GM21447 (cell line): ENCODE data around the gene PIP4P1.
"Not testable (repeated sequence)": the region's sequence is repeated elsewhere in the genome, so short reads cannot be mapped to it uniquely, and the experiment has no call there.

Experiments used
- ATAC-seq: cut with Tn5 transposase; IDR thresholded peaks from one replicate; pipeline ENCODE4 v1.9.1; 2021; ENCODE audit not compliant: unreplicated experiment

The PIP4P1 gene

GRCh38 chr14:20477211-20477876 lies 16.1 kb upstream of the PIP4P1 start:
- ATAC-seq, result no peak

GRCh38 chr14:20476776-20477175 lies 15.5 kb upstream of the PIP4P1 start:
- ATAC-seq, result no peak

GRCh38 chr14:20472536-20473169 lies 11.4 kb upstream of the PIP4P1 start:
- no peak for ATAC-seq

- no peak for ATAC-seq
Measured at GRCh38 chr14:20470603-20470901, 9.3 kb upstream of the PIP4P1 start.

- ATAC-seq, result peak; percentile 33
Measured at GRCh38 chr14:20469890-20470602, 8.8 kb upstream of the PIP4P1 start.

GRCh38 chr14:20469242-20469889 lies 8.1 kb upstream of the PIP4P1 start, which contains the start of gene PNP:
Gene PNP (plus strand): TSS chr14:20469406. CDS start chr14:20469525, 119 bp downstream.
- peak; percentile 95 for ATAC-seq

- ATAC-seq, result no peak
Measured at GRCh38 chr14:20468764-20469241, 7.6 kb upstream of the PIP4P1 start.

GRCh38 chr14:20460458-20461224 lies 593 bp downstream of the PIP4P1 start:
- ATAC-seq, result peak; percentile 3

- ATAC-seq, result no peak
Measured at GRCh38 chr14:20458031-20458789, 3.0 kb downstream of the PIP4P1 start.

GRCh38 chr14:20456971-20457370 lies 4.3 kb downstream of the PIP4P1 start:
- ATAC-seq, result no peak

GRCh38 chr14:20455355-20456300 lies 5.6 kb downstream of the PIP4P1 start:
- ATAC-seq, result peak; percentile 35

- peak; percentile 92 for ATAC-seq
Measured at GRCh38 chr14:20454516-20455354, 6.5 kb downstream of the PIP4P1 start, which contains the start of the genes APEX1 and OSGEP. Gene APEX1 (plus strand): TSS chr14:20455226. CDS start chr14:20455646, 420 bp downstream. Gene OSGEP (minus strand): TSS chr14:20454812. CDS start chr14:20454683, 129 bp downstream.

GRCh38 chr14:20452831-20453230 lies 8.4 kb downstream of the PIP4P1 start:
- not testable (repeated sequence) for ATAC-seq

GRCh38 chr14:20446889-20447288 lies 14.3 kb downstream of the PIP4P1 start:
- ATAC-seq, result no peak

GRCh38 chr14:20443650-20444049 lies 17.6 kb downstream of the PIP4P1 start:
- not testable (repeated sequence) for ATAC-seq

GRCh38 chr14:20441461-20441860 lies 19.8 kb downstream of the PIP4P1 start:
- ATAC-seq, result no peak

- no peak for ATAC-seq
Measured at GRCh38 chr14:20440882-20441281, 20.4 kb downstream of the PIP4P1 start.

GRCh38 chr14:20440465-20440864 lies 20.8 kb downstream of the PIP4P1 start:
- ATAC-seq, result no peak
